ENCODE measurements around the gene CETN3. TPM values are rescaled to one million over a fixed set of nuclear protein-coding genes. Genes with fewer than 3 reads are reported as not detected.
A peak's percentile ranks its signal among the peaks of the same experiment; 100 is the strongest.

Gene CETN3
- total and polyA plus RNA-seq, 2 of the 13 experiments (the other 11 are each of a cell fraction or from before 2014, with no cell fraction given), result 15.4 to 71.5 TPM

- peak; percentile 54; the same call in 1 of the 2 replicates for TF ChIP-seq ZBTB14 (CRISPR knock-in tag; IDR thresholded peaks at IDR 0.05)
- 0 out of 2 replicates have a peak, but pooled peaks have one; percentile 15 for TF ChIP-seq ZNF629 (CRISPR knock-in tag; conservative IDR thresholded peaks at IDR 0.05)
- TF ChIP-seq PATZ1 (CRISPR knock-in tag; IDR thresholded peaks at IDR 0.05), result peak; percentile 89
- TF ChIP-seq WIZ (CRISPR knock-in tag; IDR thresholded peaks at IDR 0.05), result 0 out of 2 replicates have a peak, but pooled peaks have one; percentile 50
- no peak for TF ChIP-seq ZSCAN20 (CRISPR knock-in tag; IDR thresholded peaks at IDR 0.05; ENCODE audit: borderline replicate concordance)
- peak; percentile 87 for TF ChIP-seq HMGXB3 (CRISPR knock-in tag; IDR thresholded peaks at IDR 0.05; ENCODE audit: borderline replicate concordance)
- no peak for TF ChIP-seq ZUFSP (CRISPR knock-in tag; IDR thresholded peaks at IDR 0.05; ENCODE audit: borderline replicate concordance)
- TF ChIP-seq ZFP91 (CRISPR knock-in tag; IDR thresholded peaks at IDR 0.05; ENCODE audit: borderline replicate concordance), result peak; percentile 84; the same call in 1 of the 2 replicates
- peak; percentile 90 for TF ChIP-seq AGO2 (optimal IDR thresholded peaks at IDR 0.05; ENCODE audit: low read depth, low read length)
- no peak; the same call in 1 of the 2 replicates for TF ChIP-seq GLI4 (CRISPR knock-in tag; IDR thresholded peaks at IDR 0.05; ENCODE audit: borderline replicate concordance)
- no peak for TF ChIP-seq ZNF780A (CRISPR knock-in tag; IDR thresholded peaks at IDR 0.05)
- no peak for TF ChIP-seq PHF21A (CRISPR knock-in tag; IDR thresholded peaks at IDR 0.05)
- no peak for TF ChIP-seq TCF12 (IDR thresholded peaks at IDR 0.05)
- no peak for TF ChIP-seq TCF12 (CRISPR knock-in tag; IDR thresholded peaks at IDR 0.05)
- TF ChIP-seq ATF5 (CRISPR knock-in tag; IDR thresholded peaks at IDR 0.05; ENCODE audit: low read depth), result 0 out of 2 replicates have a peak, but pooled peaks have one; percentile 43
Measured at GRCh38 chr5:90409318-90410177, at the start of gene CETN3 (continued).

All from HepG2 (cell line).